Osteoblast (primary cell): ENCODE measurements around the gene ORM1. TPM values are rescaled to one million over a fixed set of nuclear protein-coding genes. Genes with fewer than 3 reads are reported as not detected.

Experiments
- DNase-seq: peaks from one replicate; pipeline ENCODE4 v3.0.0; 2011; ENCODE audit warnings: low spot score, mixed read lengths; ENCODE audit not compliant: insufficient read length; ENCODE audit errors: missing footprints
- H2AFZ ChIP-seq: 2 replicates; pipeline ENCODE4 v1.6.0; 2011; ENCODE audit warnings: mild to moderate bottlenecking, low read length
- H3K27ac ChIP-seq: 2 replicates; pipeline ENCODE4 v1.5.1; 2011; ENCODE audit warnings: mild to moderate bottlenecking, low read depth, low read length, moderate library complexity
- H3K27me3 ChIP-seq: 2 replicates; pipeline ENCODE4 v1.6.0; 2012; ENCODE audit warnings: mild to moderate bottlenecking, control low read depth, inconsistent platforms, low read length, moderate library complexity; ENCODE audit not compliant: insufficient read depth
- H3K36me3 ChIP-seq: 2 replicates; pipeline ENCODE4 v1.5.1; 2011; ENCODE audit warnings: mild to moderate bottlenecking, low read length, control low read depth, moderate library complexity; ENCODE audit not compliant: insufficient read depth
- H3K4me1 ChIP-seq: 2 replicates; pipeline ENCODE4 v1.5.1; 2011; ENCODE audit warnings: mild to moderate bottlenecking, low read length, control low read depth, moderate library complexity; ENCODE audit not compliant: insufficient read depth
- H3K4me2 ChIP-seq: 2 replicates; pipeline ENCODE4 v1.6.0; 2011; ENCODE audit warnings: mild to moderate bottlenecking, low read length; ENCODE audit not compliant: insufficient read depth
- H3K4me3 ChIP-seq: fragments of 200-600 bp; sonication (generic); 3 replicates; pipeline ENCODE4 v1.5.1; 2012; ENCODE audit warnings: mild to moderate bottlenecking, low read length, inconsistent platforms; ENCODE audit not compliant: insufficient read depth
- H3K79me2 ChIP-seq: 2 replicates; pipeline ENCODE4 v1.6.0; 2012; ENCODE audit warnings: mild to moderate bottlenecking, low read length, control low read depth, inconsistent platforms; ENCODE audit not compliant: insufficient read depth
- H3K9me3 ChIP-seq: 2 replicates; pipeline ENCODE4 v1.5.1; 2011; ENCODE audit warnings: low read depth, low read length, control low read depth
- H4K20me1 ChIP-seq: 2 replicates; pipeline ENCODE4 v1.6.0; 2012; ENCODE audit warnings: mild to moderate bottlenecking, low read length, control low read depth; ENCODE audit not compliant: insufficient read depth
- total RNA-seq: library from RNA; depleted of rRNA; stranded (reverse); fragments of >200 nt; gene quantifications from 2 replicates; pipeline ENCODE4 v1.2.3, GENCODE V29; 2012
- TF ChIP-seq, protein P1 (sequence below): IDR thresholded peaks from 2 replicates; pipeline ENCODE4 v1.5.1; 2011; ENCODE audit warnings: mild to moderate bottlenecking, low read depth, low read length, moderate library complexity; ENCODE audit errors: extremely low read depth

ORM1 gene
- total RNA-seq, 1 donor: not detected

DNA sequence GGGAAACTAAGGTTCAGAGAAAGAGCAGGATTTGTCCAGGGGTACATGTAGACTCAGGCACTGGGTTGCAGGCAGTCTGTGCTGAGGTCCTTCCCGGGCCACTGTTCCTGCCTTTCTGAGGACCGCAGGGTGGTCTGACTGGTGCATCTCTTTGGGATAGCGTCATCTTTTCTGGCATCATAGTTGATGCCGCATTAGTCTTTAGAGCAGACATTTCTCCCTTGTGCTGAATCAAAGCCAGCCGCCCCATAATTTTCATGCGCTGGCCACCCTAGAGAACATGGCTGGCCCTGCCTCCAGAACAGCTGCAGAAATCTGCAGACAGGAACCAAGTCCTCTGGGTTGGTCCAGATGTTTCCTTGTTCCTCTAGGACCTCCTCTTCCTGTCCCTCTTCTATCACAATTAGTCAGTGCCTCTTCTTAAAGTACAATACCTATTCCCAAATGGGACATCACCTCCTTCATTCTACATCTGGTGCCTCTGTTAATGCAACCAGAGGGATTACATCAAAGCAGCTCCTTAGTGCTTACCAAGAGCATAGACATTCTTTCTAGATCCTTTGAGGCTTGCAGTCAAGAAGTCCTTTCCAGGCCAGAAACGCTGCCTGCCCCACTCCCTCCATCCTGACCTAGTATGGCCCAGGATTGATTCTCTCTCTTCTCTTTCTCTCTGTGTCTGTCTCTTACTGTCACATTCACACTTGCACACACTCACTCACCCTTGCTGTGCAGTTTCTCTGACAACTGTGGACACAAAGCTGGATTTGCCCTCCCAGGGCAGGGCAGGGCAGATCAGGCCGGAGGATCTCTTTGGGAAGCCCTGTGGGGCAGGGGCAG, 42.0 kb upstream of the ORM1 start:
- H3K4me2 ChIP-seq: no peak overlapping the region
- peaks cover 49% of the 10 kb centered on the region for H3K4me1 ChIP-seq
- H3K27ac ChIP-seq: no peak overlapping the region
- no peaks in the 10 kb centered on the region for H3K79me2 ChIP-seq
- no peaks in the 10 kb centered on the region for H3K36me3 ChIP-seq
- H2AFZ ChIP-seq: no peak overlapping the region
- no peaks in the 10 kb centered on the region for H3K27me3 ChIP-seq
- H3K9me3 ChIP-seq: no peaks in the 10 kb centered on the region
- no peak overlapping the region for H3K4me3 ChIP-seq
- peaks cover 6% of the 10 kb centered on the region for H4K20me1 ChIP-seq
- DNase-seq: peak; percentile 15
- TF ChIP-seq, protein P1, sequence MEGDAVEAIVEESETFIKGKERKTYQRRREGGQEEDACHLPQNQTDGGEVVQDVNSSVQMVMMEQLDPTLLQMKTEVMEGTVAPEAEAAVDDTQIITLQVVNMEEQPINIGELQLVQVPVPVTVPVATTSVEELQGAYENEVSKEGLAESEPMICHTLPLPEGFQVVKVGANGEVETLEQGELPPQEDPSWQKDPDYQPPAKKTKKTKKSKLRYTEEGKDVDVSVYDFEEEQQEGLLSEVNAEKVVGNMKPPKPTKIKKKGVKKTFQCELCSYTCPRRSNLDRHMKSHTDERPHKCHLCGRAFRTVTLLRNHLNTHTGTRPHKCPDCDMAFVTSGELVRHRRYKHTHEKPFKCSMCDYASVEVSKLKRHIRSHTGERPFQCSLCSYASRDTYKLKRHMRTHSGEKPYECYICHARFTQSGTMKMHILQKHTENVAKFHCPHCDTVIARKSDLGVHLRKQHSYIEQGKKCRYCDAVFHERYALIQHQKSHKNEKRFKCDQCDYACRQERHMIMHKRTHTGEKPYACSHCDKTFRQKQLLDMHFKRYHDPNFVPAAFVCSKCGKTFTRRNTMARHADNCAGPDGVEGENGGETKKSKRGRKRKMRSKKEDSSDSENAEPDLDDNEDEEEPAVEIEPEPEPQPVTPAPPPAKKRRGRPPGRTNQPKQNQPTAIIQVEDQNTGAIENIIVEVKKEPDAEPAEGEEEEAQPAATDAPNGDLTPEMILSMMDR: no peak

DNA sequence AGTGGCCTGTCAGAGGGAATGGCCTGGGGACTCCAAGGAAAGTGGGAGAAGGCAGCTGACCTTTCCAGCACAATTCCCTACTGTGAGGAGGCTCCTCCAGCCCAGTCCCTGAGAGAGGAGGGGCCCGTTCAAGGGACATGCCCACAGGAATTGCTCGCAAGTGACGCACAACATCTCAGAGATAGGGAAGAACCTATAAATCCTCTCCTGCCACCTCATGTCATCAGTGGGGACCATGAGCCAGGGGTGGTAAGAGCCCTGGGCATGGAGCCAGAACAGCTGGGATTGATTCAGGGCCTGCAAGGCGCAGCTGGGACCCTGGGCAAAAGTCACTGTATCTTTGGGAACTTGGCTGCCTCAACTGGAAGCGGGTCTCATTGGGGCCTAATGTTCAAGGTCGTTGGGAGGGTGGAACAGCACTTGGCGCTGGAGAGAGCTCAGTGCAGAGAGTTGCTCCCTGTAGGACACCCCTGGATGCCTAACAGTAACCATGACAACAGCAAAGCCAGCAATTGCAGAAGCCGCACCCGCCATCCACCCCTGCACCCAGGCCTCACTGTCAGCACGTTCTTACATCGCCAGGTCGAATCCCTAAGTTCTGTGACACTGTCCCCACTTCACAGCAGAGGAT, 41.3 kb upstream of the ORM1 start:
- Histone ChIP-seq H3K27ac (no peak overlapping the region), H3K79me2 (no peaks in the 10 kb centered on the region), H3K36me3 (no peaks in the 10 kb centered on the region), H3K4me2 (no peak overlapping the region), H3K9me3 (no peaks in the 10 kb centered on the region), H2AFZ (no peak overlapping the region), H3K4me3 (no peak overlapping the region), H3K4me1 (peaks cover 52% of the 10 kb centered on the region), H4K20me1 (peaks cover 6% of the 10 kb centered on the region), H3K27me3 (no peaks in the 10 kb centered on the region)
- DNase-seq: peak; percentile 35
- TF ChIP-seq, protein P1: no peak

DNA sequence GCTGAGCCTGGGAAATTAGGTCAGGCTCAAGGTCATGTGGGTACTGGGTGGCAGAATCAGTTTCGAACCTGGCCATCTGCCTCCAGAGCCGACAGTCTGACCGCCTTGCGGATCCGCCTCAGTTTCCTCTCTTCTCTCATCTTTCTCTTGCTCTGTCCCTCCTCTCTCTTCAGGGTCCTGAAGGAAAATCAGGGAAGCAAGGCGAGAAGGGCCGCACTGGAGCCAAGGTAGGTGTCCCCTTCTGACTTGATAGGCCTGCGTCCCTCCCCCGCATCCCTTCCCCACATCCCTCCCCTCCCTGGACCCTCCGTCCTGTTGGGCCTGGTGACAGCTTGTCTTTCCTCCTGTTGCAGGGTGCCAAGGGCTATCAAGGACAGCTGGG, 40.8 kb upstream of the ORM1 start:
- Histone ChIP-seq H3K36me3 (no peaks in the 10 kb centered on the region), H3K79me2 (no peaks in the 10 kb centered on the region), H3K27me3 (no peaks in the 10 kb centered on the region), H3K4me3 (no peak overlapping the region), H2AFZ (no peak overlapping the region), H3K4me2 (no peak overlapping the region), H3K4me1 (peaks cover 47% of the 10 kb centered on the region), H4K20me1 (peaks cover 1% of the 10 kb centered on the region), H3K9me3 (no peaks in the 10 kb centered on the region), H3K27ac (no peak overlapping the region)
- DNase-seq: peak; percentile 14
- TF ChIP-seq, protein P1: no peak

DNA sequence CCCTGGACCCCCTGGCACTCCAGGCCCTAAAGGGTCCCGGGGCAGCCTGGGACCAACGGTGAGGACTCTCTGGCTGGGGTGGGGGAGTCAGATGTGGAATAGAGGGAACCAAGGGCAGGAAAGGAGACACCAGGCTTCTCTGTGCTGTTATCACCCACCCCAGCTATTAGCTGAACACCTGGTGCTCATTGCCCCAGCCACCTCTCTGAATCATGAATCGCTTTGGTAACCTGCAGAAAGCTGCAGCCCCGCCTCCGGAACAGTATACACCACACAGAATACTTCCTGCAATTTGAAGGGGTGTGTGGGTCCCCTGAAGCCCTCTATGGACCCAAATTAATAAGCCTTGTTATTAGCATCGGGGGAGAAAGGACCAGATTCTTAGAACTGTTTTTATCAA, 40.4 kb upstream of the ORM1 start:
- Histone ChIP-seq H3K4me1 (peaks cover 43% of the 10 kb centered on the region), H3K27me3 (no peaks in the 10 kb centered on the region), H3K4me2 (no peak overlapping the region), H2AFZ (no peak overlapping the region), H3K27ac (peak overlapping the region; percentile 48), H4K20me1 (no peaks in the 10 kb centered on the region), H3K4me3 (no peak overlapping the region), H3K79me2 (no peaks in the 10 kb centered on the region), H3K36me3 (no peaks in the 10 kb centered on the region), H3K9me3 (no peaks in the 10 kb centered on the region)
- TF ChIP-seq, protein P1: no peak
- DNase-seq: no peak
